Heart left ventricle (tissue), 13 donors: ENCODE measurements around the gene F2RL2.

ENCODE experiments used
- CTCF ChIP-seq, 12 donors: fragments of 200-600 bp; sonication (generic) in 4 of 12; IDR thresholded peaks; one replicate each; pipeline versions ENCODE4 v1.5.0 to v1.8.0; 2018 to 2022; ENCODE audit warnings: antibody characterized with exemption in 12 of 12, mild to moderate bottlenecking in 5 of 12
- POLR2A ChIP-seq, 2 donors: fragments of 450-650 bp; IDR thresholded peaks; one replicate each; pipeline ENCODE4 v1.6.1; 2017; ENCODE audit warnings: antibody characterized with exemption in 2 of 2, mild to moderate bottlenecking in 2 of 2, moderate library complexity in 2 of 2
- donor health status: ischemic (EF 13 %, LVEDD 7.1; RV severe dilation, severe dysfunction).
- donor health status: DM: no; HTN: yes; CAD: no.
- donor health status: DM: no; HTN: no; CAD: no.
- donor health status: ischemic (EF 25% LVEDD 6.9; RV normal size, moderate dysfunction).
- donor health status: ischemic (EF 25% LVEDD 5.7; RV mildly dilated, moderate dysfunction).
- donor health status: ischemic (EF 35%, LVEDD 5.7; RV mildly dilated, moderate dysfunction).
- donor health status: nonischemic (EF 11% LVEDD 7.7; RV severe dilation, severe dysfunction).
- donor health status: DM: yes; HTN: yes; CAD: no.
- donor health status: PGD.
- donor health status: ischemic (EF 29% LVEDD 5.4; RV normal size, mild dysfunction).
- donor health status: nonischemic (EF 23%, LVEDD 6.1; RV moderate dilation, normal function).

- no peak for TF ChIP-seq CTCF (IDR thresholded peaks at IDR 0.05)
- TF ChIP-seq POLR2A (IDR thresholded peaks at IDR 0.05) = no peak
Measured at GRCh38 chr5:76617229-76617628, 6.0 kb downstream of the F2RL2 start.
